NK-92 (cell line): ENCODE measurements around the gene ADAMTS13.
"Not testable (repeated sequence)": the region's sequence is repeated elsewhere in the genome, so short reads cannot be mapped to it uniquely, and the experiment has no call there.

Experiments
- DNase-seq: peaks from one replicate; lab custom pipeline; 2025; ENCODE audit not compliant: unreplicated experiment; lab: John Stamatoyannopoulos, UW

ADAMTS13 gene

GRCh38 chr9:133391449-133391848 is 30.7 kb upstream of the ADAMTS13 start:
- not testable (repeated sequence) for DNase-seq

- not testable (repeated sequence) for DNase-seq
These were observed 29.9 kb upstream of the ADAMTS13 start for GRCh38 chr9:133392308-133392707.

- no peak for DNase-seq
These were observed 28.8 kb upstream of the ADAMTS13 start for GRCh38 chr9:133393399-133393798.

GRCh38 chr9:133394687-133395271 is 27.4 kb upstream of the ADAMTS13 start:
- no peak for DNase-seq

- DNase-seq: no peak
These were observed 25.2 kb upstream of the ADAMTS13 start for GRCh38 chr9:133396952-133397351.

GRCh38 chr9:133397370-133397769 is 24.8 kb upstream of the ADAMTS13 start:
- no peak for DNase-seq

- no peak for DNase-seq
These were observed 24.3 kb upstream of the ADAMTS13 start for GRCh38 chr9:133397895-133398294.

GRCh38 chr9:133400292-133400691 is 21.9 kb upstream of the ADAMTS13 start:
- no peak for DNase-seq

- no peak for DNase-seq
These were observed 20.6 kb upstream of the ADAMTS13 start for GRCh38 chr9:133401588-133401987.

- DNase-seq: no peak
These were observed 19.5 kb upstream of the ADAMTS13 start for GRCh38 chr9:133402689-133403088.

GRCh38 chr9:133403766-133404453 is 18.3 kb upstream of the ADAMTS13 start:
- no peak for DNase-seq

GRCh38 chr9:133404454-133405002 is 17.6 kb upstream of the ADAMTS13 start:
- DNase-seq: no peak

- no peak for DNase-seq
These were observed 16.4 kb upstream of the ADAMTS13 start for GRCh38 chr9:133405508-133406438.

GRCh38 chr9:133406480-133407307 is 15.5 kb upstream of the ADAMTS13 start:
- no peak for DNase-seq

- DNase-seq: no peak
These were observed 14.1 kb upstream of the ADAMTS13 start for GRCh38 chr9:133408042-133408441.

- DNase-seq: no peak
These were observed 7.0 kb upstream of the ADAMTS13 start for GRCh38 chr9:133415170-133415569.

- DNase-seq: no peak
These were observed 4.4 kb upstream of the ADAMTS13 start, which contains the start of gene REXO4 for GRCh38 chr9:133417541-133418461. TSS of gene REXO4 (minus strand) at chr9:133418010. CDS start at chr9:133417844, 166 bp downstream.

GRCh38 chr9:133419005-133419404 is 3.2 kb upstream of the ADAMTS13 start:
- DNase-seq: no peak

GRCh38 chr9:133420392-133420827 is 1.8 kb upstream of the ADAMTS13 start:
- no peak for DNase-seq
